Measurements from ENCODE around the gene ELOVL2.

- TF ChIP-seq POLR2A (IDR thresholded peaks at IDR 0.05) (no peak), CTCF (IDR thresholded peaks at IDR 0.05) (no peak), POLR2AphosphoS5 (IDR thresholded peaks at IDR 0.05) (no peak), EP300 (IDR thresholded peaks at IDR 0.05; ENCODE audit: low read depth) (no peak)
Measured at GRCh38 chr6:11009353-11009752, 34.8 kb downstream of the ELOVL2 start.

Measured in transverse colon (tissue), 4 donors.